ENCODE results near the gene LRTM1. TPM values are rescaled to one million over a fixed set of nuclear protein-coding genes. Genes with fewer than 3 reads are reported as not detected.

LRTM1 gene
- total and polyA plus RNA-seq, 8 donors, result not detected

DNA sequence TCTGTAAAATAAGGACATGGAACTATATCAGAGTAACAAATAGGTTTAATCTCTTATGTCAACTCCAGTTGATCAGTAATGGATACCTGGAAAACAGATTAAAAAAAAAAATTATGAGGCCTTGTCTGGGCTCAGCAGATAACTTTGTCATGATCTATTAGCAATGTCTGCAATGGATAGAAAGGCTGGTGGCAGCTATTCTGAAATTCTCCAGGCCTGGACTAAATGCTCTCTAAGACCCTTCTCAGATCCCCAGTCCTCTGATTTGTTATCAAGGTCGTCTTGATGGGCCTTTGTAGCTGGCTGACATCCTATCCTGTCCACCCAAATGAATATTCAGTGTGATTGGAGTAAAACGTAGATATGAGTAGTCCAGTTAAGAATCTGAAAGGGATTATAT lies 13.7 kb downstream of the LRTM1 start:
- TF ChIP-seq, protein P1, sequence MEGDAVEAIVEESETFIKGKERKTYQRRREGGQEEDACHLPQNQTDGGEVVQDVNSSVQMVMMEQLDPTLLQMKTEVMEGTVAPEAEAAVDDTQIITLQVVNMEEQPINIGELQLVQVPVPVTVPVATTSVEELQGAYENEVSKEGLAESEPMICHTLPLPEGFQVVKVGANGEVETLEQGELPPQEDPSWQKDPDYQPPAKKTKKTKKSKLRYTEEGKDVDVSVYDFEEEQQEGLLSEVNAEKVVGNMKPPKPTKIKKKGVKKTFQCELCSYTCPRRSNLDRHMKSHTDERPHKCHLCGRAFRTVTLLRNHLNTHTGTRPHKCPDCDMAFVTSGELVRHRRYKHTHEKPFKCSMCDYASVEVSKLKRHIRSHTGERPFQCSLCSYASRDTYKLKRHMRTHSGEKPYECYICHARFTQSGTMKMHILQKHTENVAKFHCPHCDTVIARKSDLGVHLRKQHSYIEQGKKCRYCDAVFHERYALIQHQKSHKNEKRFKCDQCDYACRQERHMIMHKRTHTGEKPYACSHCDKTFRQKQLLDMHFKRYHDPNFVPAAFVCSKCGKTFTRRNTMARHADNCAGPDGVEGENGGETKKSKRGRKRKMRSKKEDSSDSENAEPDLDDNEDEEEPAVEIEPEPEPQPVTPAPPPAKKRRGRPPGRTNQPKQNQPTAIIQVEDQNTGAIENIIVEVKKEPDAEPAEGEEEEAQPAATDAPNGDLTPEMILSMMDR (IDR thresholded peaks at IDR 0.05), result no peak
- Histone ChIP-seq H3K9me3 (no peaks in the 10 kb centered on the region), H3K4me3 (no peak overlapping the region), H3K27ac (no peak overlapping the region), H3K36me3 (no peaks in the 10 kb centered on the region), H3K4me1 (no peaks in the 10 kb centered on the region), H3K27me3 (no peaks in the 10 kb centered on the region)
- intact Hi-C loops (cut with DNase I), result no loop called here
- no peak for ATAC-seq
- DNase-seq, result no peak

DNA sequence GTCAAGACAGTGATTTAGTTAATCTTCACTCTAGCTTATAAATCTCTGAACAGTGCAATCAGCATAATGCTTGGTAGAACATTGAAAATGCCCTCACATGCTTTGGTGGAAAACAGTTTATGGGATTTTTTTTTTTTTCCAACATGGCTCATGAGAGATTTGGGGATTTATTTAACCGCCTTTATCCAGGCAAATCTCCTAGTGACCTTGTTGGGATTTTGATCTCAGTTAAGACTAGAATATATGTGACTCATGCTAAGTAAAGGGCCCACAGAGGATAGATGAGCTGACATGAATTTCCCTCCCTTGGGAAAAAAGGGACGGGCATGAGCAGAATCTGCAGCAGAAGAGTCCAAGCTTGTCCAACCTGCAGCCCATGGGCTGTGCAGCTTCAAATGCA lies 18.7 kb downstream of the LRTM1 start:
- TF ChIP-seq, protein P1 (IDR thresholded peaks at IDR 0.05), result no peak
- H3K4me1 ChIP-seq, result no peaks in the 10 kb centered on the region
- no peak overlapping the region for H3K4me3 ChIP-seq
- no peak for ATAC-seq
- H3K9me3 ChIP-seq, result no peaks in the 10 kb centered on the region
- no peaks in the 10 kb centered on the region for H3K36me3 ChIP-seq
- DNase-seq, result no peak
- no peak overlapping the region for H3K27ac ChIP-seq
- intact Hi-C loops (cut with DNase I), result no loop called here
- H3K27me3 ChIP-seq, result no peaks in the 10 kb centered on the region

DNA sequence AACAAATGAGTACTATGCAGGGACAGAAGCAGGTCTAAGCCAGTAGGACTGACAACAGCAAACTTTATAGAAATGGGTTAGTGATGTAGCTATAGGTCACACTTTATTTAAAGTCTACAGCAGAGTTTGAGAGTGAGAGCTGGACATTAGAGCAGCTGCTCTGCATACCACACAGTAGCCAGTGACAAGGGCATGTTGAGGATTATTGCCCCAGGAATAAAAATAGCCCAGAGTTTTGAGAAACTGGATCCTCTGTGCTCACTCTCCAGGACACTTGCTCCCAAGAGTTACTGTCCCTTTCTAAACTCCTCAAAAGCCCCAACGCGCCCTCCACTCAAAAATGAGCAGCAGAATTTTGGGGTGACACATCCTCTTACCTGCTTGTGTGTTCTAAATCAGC lies 21.1 kb downstream of the LRTM1 start:
- Histone ChIP-seq H3K4me1 (no peaks in the 10 kb centered on the region), H3K27me3 (no peaks in the 10 kb centered on the region), H3K9me3 (no peaks in the 10 kb centered on the region), H3K4me3 (no peak overlapping the region), H3K36me3 (no peaks in the 10 kb centered on the region), H3K27ac (no peak overlapping the region)
- DNase-seq (no peak), ATAC-seq (no peak)
- intact Hi-C loops (cut with DNase I), result no loop called here
- TF ChIP-seq, protein P1 (IDR thresholded peaks at IDR 0.05), result no peak

DNA sequence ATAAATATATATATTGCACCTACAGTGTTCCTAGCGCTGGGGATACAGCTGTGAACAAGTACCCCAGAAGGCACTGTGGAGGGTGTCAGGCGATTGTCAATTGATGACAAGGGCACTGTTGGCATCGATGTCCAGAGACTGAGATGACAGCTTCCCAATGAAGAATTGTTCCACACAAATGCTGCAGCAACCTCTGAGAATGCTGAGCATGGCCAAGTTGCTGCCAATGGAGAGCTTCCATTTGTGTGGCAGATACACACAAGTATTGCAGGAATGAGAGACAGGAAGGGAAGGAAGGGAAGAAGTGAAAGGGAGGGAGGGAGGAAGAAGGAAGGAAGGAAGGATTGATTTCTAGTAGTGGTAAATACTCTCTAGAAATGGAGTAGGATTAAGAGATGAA lies 21.9 kb downstream of the LRTM1 start:
- no peak overlapping the region for H3K4me3 ChIP-seq
- no peaks in the 10 kb centered on the region for H3K36me3 ChIP-seq
- DNase-seq, result no peak
- no peak for ATAC-seq
- no peaks in the 10 kb centered on the region for H3K9me3 ChIP-seq
- intact Hi-C loops (cut with DNase I), result no loop called here
- no peak overlapping the region for H3K27ac ChIP-seq
- TF ChIP-seq, protein P1 (IDR thresholded peaks at IDR 0.05), result no peak
- no peaks in the 10 kb centered on the region for H3K27me3 ChIP-seq
- no peaks in the 10 kb centered on the region for H3K4me1 ChIP-seq

DNA sequence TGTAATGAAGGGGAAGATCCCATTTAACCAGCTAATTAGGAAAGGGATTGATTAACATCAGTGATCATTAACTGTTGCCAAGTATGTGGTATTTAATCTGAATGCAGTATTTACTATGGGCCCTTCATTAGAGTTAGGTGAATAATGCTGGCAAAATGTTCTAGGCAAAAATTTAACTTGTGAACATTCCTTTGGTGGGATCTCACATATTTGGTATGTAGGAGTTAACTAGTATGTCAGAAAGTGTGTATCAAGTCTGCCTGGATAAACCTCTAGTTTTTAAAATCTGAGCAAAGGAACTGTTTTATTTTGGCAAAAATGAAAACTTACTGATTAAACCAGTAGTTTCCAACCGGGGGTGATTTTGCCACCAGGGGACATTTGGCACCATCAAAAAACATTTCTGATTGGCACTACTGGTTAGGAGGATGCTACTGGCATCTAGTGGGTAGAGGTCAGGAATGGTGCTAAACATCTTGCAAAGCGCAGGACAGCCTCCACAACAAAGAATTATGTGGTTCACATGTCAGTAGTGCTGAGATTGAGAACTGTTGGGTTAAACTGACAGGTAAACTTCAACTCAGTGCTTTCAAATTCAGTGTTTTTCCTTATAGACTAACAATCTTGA lies 22.5 kb downstream of the LRTM1 start:
- no peak for DNase-seq
- H3K27me3 ChIP-seq, result no peaks in the 10 kb centered on the region
- ATAC-seq, result no peak
- intact Hi-C loops (cut with DNase I), result no loop called here
- no peaks in the 10 kb centered on the region for H3K9me3 ChIP-seq
- TF ChIP-seq, protein P1 (IDR thresholded peaks at IDR 0.05), result no peak
- no peaks in the 10 kb centered on the region for H3K36me3 ChIP-seq
- no peak overlapping the region for H3K27ac ChIP-seq
- no peaks in the 10 kb centered on the region for H3K4me1 ChIP-seq
- no peak overlapping the region for H3K4me3 ChIP-seq

Data from left lung (tissue), 10 donors.